AG10803 (cell line): ENCODE results near the gene FGF1.

Experiments used
- DNase-seq: peaks from one replicate; pipeline ENCODE4 v3.0.0; 2010; ENCODE audit warnings: low read depth
- H3K4me3 ChIP-seq: 2 replicates; pipeline ENCODE4 v1.5.1; 2011; ENCODE audit warnings: mild to moderate bottlenecking, low read length, control low read depth
- CTCF ChIP-seq: conservative IDR thresholded peaks from 2 replicates; pipeline ENCODE4 v1.5.1; 2011; ENCODE audit warnings: mild to moderate bottlenecking, low read length, control low read depth, inconsistent platforms

The FGF1 gene

DNA sequence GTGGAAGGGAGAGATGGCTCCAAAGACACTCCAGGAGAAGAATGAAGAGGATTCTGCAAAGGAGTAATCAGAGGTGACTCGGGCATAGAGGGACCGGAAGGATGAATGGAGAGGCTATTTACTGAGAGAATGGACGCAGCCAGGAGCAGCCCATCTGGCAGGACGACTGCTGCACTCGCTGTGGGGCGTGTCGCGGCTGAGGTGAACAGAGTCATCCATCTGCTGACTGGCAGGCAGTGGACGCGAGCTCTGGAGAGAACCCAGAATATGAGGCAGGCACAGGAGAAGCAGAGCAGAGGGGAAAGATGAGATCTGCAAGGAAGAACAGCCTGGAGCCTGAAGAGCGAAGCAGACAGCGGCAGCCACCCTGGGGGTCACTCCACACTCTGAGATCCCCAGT is 16.4 kb downstream of the FGF1 start:
- DNase-seq: no peak
- H3K4me3 ChIP-seq: no peak overlapping the region
- TF ChIP-seq CTCF: no peak

- no peak overlapping the region for H3K4me3 ChIP-seq
- no peak for TF ChIP-seq CTCF
- DNase-seq: no peak
These were observed 17.6 kb downstream of the FGF1 start for GRCh38 chr5:142668336-142668735.

DNA sequence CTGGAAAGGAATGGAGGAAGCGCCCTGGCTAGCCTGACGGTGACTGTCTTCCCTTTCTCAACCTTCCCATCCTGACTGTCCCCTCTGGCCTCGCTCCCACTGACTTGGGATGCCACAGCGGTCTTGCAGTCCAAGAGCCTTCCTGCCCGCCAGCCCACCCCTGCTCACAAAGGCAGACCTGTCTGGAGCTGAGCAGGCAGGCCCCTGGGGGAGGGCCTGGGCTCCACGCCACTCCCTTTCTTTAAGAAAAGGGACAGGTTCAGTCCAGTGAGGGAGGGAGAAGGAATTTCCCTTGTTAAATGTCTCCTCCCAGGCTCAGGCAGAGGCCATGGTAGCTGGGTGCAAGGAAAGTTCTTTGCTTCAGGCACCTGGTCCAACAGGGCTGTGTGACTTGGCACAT is 18.1 kb downstream of the FGF1 start:
- no peak for TF ChIP-seq CTCF
- no peak overlapping the region for H3K4me3 ChIP-seq
- DNase-seq: no peak

- TF ChIP-seq CTCF: no peak
- no peak for DNase-seq
- H3K4me3 ChIP-seq: no peak overlapping the region
These were observed 21.3 kb downstream of the FGF1 start for GRCh38 chr5:142664636-142665035.

DNA sequence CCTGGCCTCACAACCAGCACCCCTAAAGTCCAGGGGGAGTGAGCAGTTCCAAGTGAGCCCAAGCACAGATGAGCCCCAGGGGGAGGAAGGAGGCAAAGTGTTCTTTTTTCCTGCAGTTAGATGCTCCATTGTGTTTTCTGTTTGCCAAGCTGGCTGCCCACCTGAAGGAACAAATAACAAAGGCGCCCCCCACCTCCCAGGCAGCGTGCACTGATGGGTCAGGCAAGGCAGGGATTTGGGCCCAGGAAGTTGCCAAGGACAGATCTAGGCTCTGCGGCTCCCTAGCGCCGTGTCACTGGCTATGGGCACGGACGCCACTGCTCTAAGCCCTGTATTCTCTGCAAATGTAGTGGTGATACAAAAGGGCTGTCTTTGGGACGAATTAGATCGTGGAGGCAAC is 21.8 kb downstream of the FGF1 start:
- TF ChIP-seq CTCF: no peak
- no peak overlapping the region for H3K4me3 ChIP-seq
- DNase-seq: no peak

- no peak for TF ChIP-seq CTCF
- no peak overlapping the region for H3K4me3 ChIP-seq
- no peak for DNase-seq
These were observed 22.6 kb downstream of the FGF1 start for GRCh38 chr5:142663246-142663645.

DNA sequence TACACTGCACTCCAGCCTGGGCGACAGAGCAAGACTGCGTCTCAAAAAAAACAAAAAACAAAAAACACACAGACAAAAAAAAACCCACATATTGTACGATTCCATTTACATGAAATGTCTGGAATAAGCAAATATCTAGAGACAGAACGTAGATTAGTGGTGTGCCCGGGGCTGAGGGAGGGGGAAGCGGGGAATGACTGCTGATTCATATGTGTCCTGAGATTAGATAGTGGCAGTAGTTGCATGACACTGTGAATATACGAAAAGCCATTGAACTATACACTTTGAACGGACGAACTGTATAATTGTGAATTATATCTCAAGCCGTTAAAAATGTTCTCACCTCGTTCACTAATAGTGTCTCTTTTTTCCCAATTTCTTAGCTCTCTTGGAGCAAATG is 23.9 kb downstream of the FGF1 start:
- no peak for DNase-seq
- H3K4me3 ChIP-seq: no peak overlapping the region
- TF ChIP-seq CTCF: no peak
